Nephron progenitor cell (in vitro differentiated cells): ENCODE results near the gene PEX3.

Experiments
- DNase-seq: peaks from one replicate; pipeline ENCODE4 v3.0.0; 2021
- H3K27ac Mint-ChIP-seq: 2 replicates; pipeline ENCODE4 v1.8.0; 2021; ENCODE audit warnings: mild to moderate bottlenecking, moderate library complexity, mixed read lengths
- H3K27me3 Mint-ChIP-seq: 2 replicates; pipeline ENCODE4 v1.8.0; 2021; ENCODE audit warnings: mild to moderate bottlenecking, low read depth, mixed read lengths; ENCODE audit not compliant: poor library complexity
- H3K36me3 Mint-ChIP-seq: 2 replicates; pipeline ENCODE4 v1.8.0; 2021; ENCODE audit warnings: low read depth, mixed read lengths
- H3K4me1 Mint-ChIP-seq: 2 replicates; pipeline ENCODE4 v1.8.0; 2021; ENCODE audit warnings: mixed read lengths
- H3K4me3 Mint-ChIP-seq: 2 replicates; pipeline ENCODE4 v1.8.0; 2021; ENCODE audit warnings: mild to moderate bottlenecking, moderate library complexity, mixed read lengths
- H3K9me3 Mint-ChIP-seq: 2 replicates; pipeline ENCODE4 v1.8.0; 2021; ENCODE audit warnings: mild to moderate bottlenecking, moderate library complexity, mixed read lengths
- TF ChIP-seq, protein P1 (sequence below): fragments of 200-600 bp; sonication (generic); IDR thresholded peaks from 2 replicates; pipeline ENCODE4 v1.5.0; 2021; ENCODE audit warnings: antibody characterized with exemption

The PEX3 gene

GRCh38 chr6:143539734-143540133, 89.1 kb downstream of the PEX3 start:
- Mint-ChIP-seq H3K9me3 (no peaks in the 10 kb centered on the region), H3K27me3 (peaks cover 29% of the 10 kb centered on the region), H3K27ac (no peak overlapping the region), H3K4me3 (no peak overlapping the region), H3K36me3 (no peaks in the 10 kb centered on the region), H3K4me1 (peaks cover 29% of the 10 kb centered on the region)
- no peak for DNase-seq
- TF ChIP-seq, protein P1, sequence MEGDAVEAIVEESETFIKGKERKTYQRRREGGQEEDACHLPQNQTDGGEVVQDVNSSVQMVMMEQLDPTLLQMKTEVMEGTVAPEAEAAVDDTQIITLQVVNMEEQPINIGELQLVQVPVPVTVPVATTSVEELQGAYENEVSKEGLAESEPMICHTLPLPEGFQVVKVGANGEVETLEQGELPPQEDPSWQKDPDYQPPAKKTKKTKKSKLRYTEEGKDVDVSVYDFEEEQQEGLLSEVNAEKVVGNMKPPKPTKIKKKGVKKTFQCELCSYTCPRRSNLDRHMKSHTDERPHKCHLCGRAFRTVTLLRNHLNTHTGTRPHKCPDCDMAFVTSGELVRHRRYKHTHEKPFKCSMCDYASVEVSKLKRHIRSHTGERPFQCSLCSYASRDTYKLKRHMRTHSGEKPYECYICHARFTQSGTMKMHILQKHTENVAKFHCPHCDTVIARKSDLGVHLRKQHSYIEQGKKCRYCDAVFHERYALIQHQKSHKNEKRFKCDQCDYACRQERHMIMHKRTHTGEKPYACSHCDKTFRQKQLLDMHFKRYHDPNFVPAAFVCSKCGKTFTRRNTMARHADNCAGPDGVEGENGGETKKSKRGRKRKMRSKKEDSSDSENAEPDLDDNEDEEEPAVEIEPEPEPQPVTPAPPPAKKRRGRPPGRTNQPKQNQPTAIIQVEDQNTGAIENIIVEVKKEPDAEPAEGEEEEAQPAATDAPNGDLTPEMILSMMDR = no peak

DNA sequence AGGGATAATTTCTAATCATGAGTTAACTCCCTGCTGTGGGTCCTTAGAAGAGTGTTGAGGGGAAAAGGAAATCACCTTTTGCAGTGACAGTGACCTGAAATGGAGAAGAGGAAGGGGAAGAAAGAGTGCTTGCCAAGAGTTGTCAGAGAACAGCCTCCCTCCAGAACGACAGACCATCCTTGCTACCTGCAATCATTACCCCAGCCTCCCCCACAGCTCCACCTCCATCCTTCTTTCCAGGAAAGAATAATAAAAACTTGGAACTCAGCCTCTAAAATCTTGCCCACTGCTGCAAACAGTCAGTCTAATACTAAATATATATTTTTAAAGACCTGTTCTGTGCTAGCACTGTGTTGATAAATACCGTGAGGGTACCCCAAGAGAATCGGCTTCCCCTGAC, 89.6 kb downstream of the PEX3 start:
- Mint-ChIP-seq H3K36me3 (no peaks in the 10 kb centered on the region), H3K9me3 (no peaks in the 10 kb centered on the region), H3K27ac (no peak overlapping the region), H3K4me3 (no peak overlapping the region), H3K4me1 (peaks cover 29% of the 10 kb centered on the region), H3K27me3 (peaks cover 25% of the 10 kb centered on the region)
- TF ChIP-seq, protein P1 = no peak
- no peak for DNase-seq
